GM21526 (cell line): ENCODE measurements around the gene TMEM59.
"Not testable (repeated sequence)": the region's sequence is repeated elsewhere in the genome, so short reads cannot be mapped to it uniquely, and the experiment has no call there.

Source experiments
- ATAC-seq: cut with Tn5 transposase; IDR thresholded peaks from one replicate; pipeline ENCODE4 v1.9.1; 2021; ENCODE audit warnings: moderate library complexity; ENCODE audit not compliant: unreplicated experiment, low FRiP score

Gene TMEM59

GRCh38 chr1:54013393-54014008 lies 39.5 kb downstream of the TMEM59 start:
- ATAC-seq: no peak

GRCh38 chr1:54012863-54013262 lies 40.1 kb downstream of the TMEM59 start:
- no peak for ATAC-seq

- ATAC-seq: no peak
Observed at GRCh38 chr1:54012008-54012325, 41.0 kb downstream of the TMEM59 start.

- ATAC-seq: no peak
Observed at GRCh38 chr1:54011316-54012007, 41.5 kb downstream of the TMEM59 start.

GRCh38 chr1:54010415-54011117 lies 42.4 kb downstream of the TMEM59 start:
- no peak for ATAC-seq

GRCh38 chr1:54009406-54009805 lies 43.6 kb downstream of the TMEM59 start:
- no peak for ATAC-seq

GRCh38 chr1:54008876-54009275 lies 44.1 kb downstream of the TMEM59 start:
- ATAC-seq: no peak

GRCh38 chr1:54007613-54008012 lies 45.4 kb downstream of the TMEM59 start:
- no peak for ATAC-seq

GRCh38 chr1:54006508-54006907 lies 46.5 kb downstream of the TMEM59 start:
- ATAC-seq: no peak

GRCh38 chr1:54004481-54005049 lies 48.4 kb downstream of the TMEM59 start:
- ATAC-seq: no peak

- not testable (repeated sequence) for ATAC-seq
Observed at GRCh38 chr1:54003750-54004480, 49.1 kb downstream of the TMEM59 start.

- ATAC-seq: no peak
Observed at GRCh38 chr1:54003249-54003646, 49.8 kb downstream of the TMEM59 start.

- ATAC-seq: no peak
Observed at GRCh38 chr1:54002544-54003248, 50.3 kb downstream of the TMEM59 start.

- ATAC-seq: no peak
Observed at GRCh38 chr1:54001591-54001990, 51.4 kb downstream of the TMEM59 start.

GRCh38 chr1:53999920-54000319 lies 53.1 kb downstream of the TMEM59 start:
- ATAC-seq: no peak

GRCh38 chr1:53998223-53998622 lies 54.8 kb downstream of the TMEM59 start:
- ATAC-seq: no peak

GRCh38 chr1:53995683-53996082 lies 57.3 kb downstream of the TMEM59 start:
- no peak for ATAC-seq

- ATAC-seq: not testable (repeated sequence)
Observed at GRCh38 chr1:53994516-53994915, 58.5 kb downstream of the TMEM59 start.

- no peak for ATAC-seq
Observed at GRCh38 chr1:53992085-53992874, 60.7 kb downstream of the TMEM59 start.
